Kidney (tissue), 11 donors: ENCODE results near the gene RSPH10B. TPM values are rescaled to one million over a fixed set of nuclear protein-coding genes. Genes with fewer than 3 reads are reported as not detected.
"Not testable (repeated sequence)": the region's sequence is repeated elsewhere in the genome, so short reads cannot be mapped to it uniquely, and the experiment has no call there.

Experiments
- DNase-seq, 5 donors: peaks; one replicate each; pipeline ENCODE4 v3.0.0-alpha.2; 2013 to 2020
- FAIRE-seq: peaks from 2 replicates; lab custom pipeline; 2012; peaks lifted over from hg19 to GRCh38; lab: Jason Lieb, UNC
- H3K27ac ChIP-seq, 2 donors: one replicate each; pipeline ENCODE4 v1.7.0; 2013; ENCODE audit warnings: low read depth in 2 of 2, low read length in 2 of 2, inconsistent platforms in 1 of 2
- H3K27me3 ChIP-seq: one replicate; pipeline ENCODE4 v1.7.1; 2013; ENCODE audit warnings: low read length, inconsistent platforms; ENCODE audit not compliant: control insufficient read depth, insufficient read depth
- H3K36me3 ChIP-seq, 3 donors: one replicate each; pipeline versions ENCODE4 v1.7.0 to v1.7.1; 2013; ENCODE audit warnings: low read length in 3 of 3, control low read depth in 1 of 3, inconsistent platforms in 1 of 3; ENCODE audit not compliant: insufficient read depth in 3 of 3, control insufficient read depth in 2 of 3
- H3K4me1 ChIP-seq, 3 donors: one replicate each; pipeline versions ENCODE4 v1.7.0 to v1.7.1; 2013; ENCODE audit warnings: low read length in 3 of 3, inconsistent platforms in 1 of 3, low read depth in 1 of 3; ENCODE audit not compliant: control insufficient read depth in 2 of 3, insufficient read depth in 2 of 3
- H3K4me3 ChIP-seq, 3 donors: one replicate each; pipeline versions ENCODE4 v1.7.0 to v1.8.1; 2013; ENCODE audit warnings: low read length in 3 of 3, control low read depth in 1 of 3, inconsistent platforms in 1 of 3
- H3K9ac ChIP-seq, 3 donors: one replicate each; pipeline versions ENCODE4 v1.7.0 to v1.7.1; 2013; ENCODE audit warnings: low read length in 3 of 3, control low read depth in 1 of 3, inconsistent platforms in 1 of 3
- H3K9me3 ChIP-seq, 3 donors: one replicate each; pipeline versions ENCODE4 v1.7.0 to v1.7.1; 2013; ENCODE audit warnings: low read length in 3 of 3, control low read depth in 1 of 3, inconsistent platforms in 1 of 3; ENCODE audit not compliant: control insufficient read depth in 2 of 3, insufficient read depth in 1 of 3
- intact Hi-C: fragments of 100-400 bp; cut with DNase I; formaldehyde crosslinking; loops from one replicate; pipeline ENCODE4 v1.11.1; 2022
- polyA plus RNA-seq: library from polyadenylated mRNA; stranded (reverse); fragments of 350-450 nt; fragmentation: Illumina TruSeq; extraction: RNeasy Lipid Tissue Mini Kit (QIAGEN cat#74804); gene quantifications from one replicate; pipeline ENCODE4 v1.2.3, GENCODE V29; 2014; ENCODE audit warnings: low read depth, low replicate concordance; ENCODE audit not compliant: insufficient read depth
- total RNA-seq: library from RNA; stranded (reverse); fragmentation: NEBNext Ultra II Directional; extraction: Animal tissue kit (Norgen Biotek cat#: 25700); gene quantifications from one replicate; pipeline ENCODE4 v1.2.1, GENCODE V29; 2021
- donor health status: control.
- donor health status: control.
- donor health status: DM: yes; HTN: yes; CAD: no.
- donor health status: Normal renal cell carcinoma (clear cell type).

The RSPH10B gene
- total and polyA plus RNA-seq, 2 donors from 2014 or later: 0.79 TPM; not detected in 1

DNA sequence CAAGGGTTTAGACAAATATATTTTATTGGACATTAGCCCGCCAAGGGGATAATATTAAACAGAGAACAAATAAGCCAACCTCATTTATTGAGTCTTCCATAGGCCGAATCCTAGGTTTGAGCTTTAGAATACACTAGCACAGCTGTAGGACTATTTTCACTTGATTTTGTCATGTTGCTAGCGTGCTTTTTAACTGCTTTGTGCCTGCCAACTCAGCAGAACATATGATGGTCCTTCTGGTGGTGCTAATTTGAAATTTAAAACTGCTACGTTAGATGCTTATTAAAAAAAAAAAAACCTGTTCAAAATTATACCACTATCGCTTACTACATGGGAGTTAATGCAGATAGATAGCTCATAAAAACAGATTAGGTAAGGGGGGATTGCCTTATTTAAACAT is 86.1 kb downstream of the RSPH10B start:
- H3K9me3 ChIP-seq, H3K4me1 ChIP-seq, H3K27ac ChIP-seq, H3K27me3 ChIP-seq, H3K9ac ChIP-seq, intact Hi-C loops, H3K36me3 ChIP-seq, FAIRE-seq, H3K4me3 ChIP-seq, DNase-seq: not testable (repeated sequence)

- H3K4me3 ChIP-seq, H3K36me3 ChIP-seq, FAIRE-seq, DNase-seq, H3K4me1 ChIP-seq, H3K9me3 ChIP-seq, intact Hi-C loops, H3K27ac ChIP-seq, H3K27me3 ChIP-seq, H3K9ac ChIP-seq: not testable (repeated sequence)
These were observed 90.4 kb downstream of the RSPH10B start for GRCh38 chr7:5880106-5880505.

GRCh38 chr7:5879591-5879990 is 90.9 kb downstream of the RSPH10B start:
- H3K27me3 ChIP-seq, DNase-seq, H3K9ac ChIP-seq, H3K4me3 ChIP-seq, intact Hi-C loops, H3K9me3 ChIP-seq, H3K4me1 ChIP-seq, H3K36me3 ChIP-seq, FAIRE-seq, H3K27ac ChIP-seq: not testable (repeated sequence)

Other genes with a start within 250 kb of the RSPH10B start
- gene RNF216, start 189.0 kb downstream of the RSPH10B start, total RNA-seq: 32.1 TPM
- 9.4 TPM for gene RNF216, start 189.0 kb downstream of the RSPH10B start, polyA plus RNA-seq
- gene OCM, start 89.9 kb downstream of the RSPH10B start, total RNA-seq: not detected
- gene OCM, start 89.9 kb downstream of the RSPH10B start, polyA plus RNA-seq: not detected
- gene CCZ1, start 72.0 kb downstream of the RSPH10B start, total RNA-seq: 85.2 TPM
- gene CCZ1, start 72.0 kb downstream of the RSPH10B start, polyA plus RNA-seq: 66.3 TPM
- 21.6 TPM for gene PMS2, start 38.4 kb upstream of the RSPH10B start, total RNA-seq
- 8.9 TPM for gene PMS2, start 38.4 kb upstream of the RSPH10B start, polyA plus RNA-seq
- 34.6 TPM for gene AIMP2, start 38.6 kb upstream of the RSPH10B start, total RNA-seq
- 55.5 TPM for gene AIMP2, start 38.6 kb upstream of the RSPH10B start, polyA plus RNA-seq
- gene ANKRD61, start 60.7 kb upstream of the RSPH10B start, total RNA-seq: 0.19 TPM
- gene ANKRD61, start 60.7 kb upstream of the RSPH10B start, polyA plus RNA-seq: not detected
- gene EIF2AK1, start 88.5 kb upstream of the RSPH10B start, total RNA-seq: 89.2 TPM
- gene EIF2AK1, start 88.5 kb upstream of the RSPH10B start, polyA plus RNA-seq: 58.2 TPM
- gene USP42, start 134.3 kb upstream of the RSPH10B start, total RNA-seq: 11.3 TPM
- 3.3 TPM for gene USP42, start 134.3 kb upstream of the RSPH10B start, polyA plus RNA-seq